ENCODE results near the gene DACH1. TPM values are rescaled to one million over a fixed set of nuclear protein-coding genes. Genes with fewer than 3 reads are reported as not detected.

Gene DACH1
- total RNA-seq, 1 donor from 2014 or later, result not detected

- Mint-ChIP-seq H3K9me3 (no peaks in the 10 kb centered on the region), H3K4me1 (no peaks in the 10 kb centered on the region), H3K27ac (no peak overlapping the region), H3K4me3 (no peak overlapping the region), H3K27me3 (no peaks in the 10 kb centered on the region), H3K36me3 (ENCODE audit: low read depth) (no peaks in the 10 kb centered on the region)
- intact Hi-C loops (cut with micrococcal nuclease), result no loop called here
- ChIA-PET CTCF (no interaction called here), POLR2A (no interaction called here)
- ATAC-seq (ENCODE audit: low read depth) (no peak), DNase-seq (no peak)
- no peak for TF ChIP-seq CTCF (IDR thresholded peaks at IDR 0.05)
Measured at GRCh38 chr13:71661921-71662320, 205.1 kb downstream of the DACH1 start.

GRCh38 chr13:71659404-71659803 is 207.6 kb downstream of the DACH1 start:
- Mint-ChIP-seq H3K27ac (no peak overlapping the region), H3K36me3 (ENCODE audit: low read depth) (no peaks in the 10 kb centered on the region), H3K27me3 (no peaks in the 10 kb centered on the region), H3K4me3 (no peak overlapping the region), H3K9me3 (no peaks in the 10 kb centered on the region), H3K4me1 (no peaks in the 10 kb centered on the region)
- DNase-seq (no peak), ATAC-seq (ENCODE audit: low read depth) (no peak)
- TF ChIP-seq CTCF (IDR thresholded peaks at IDR 0.05), result no peak
- POLR2A ChIA-PET, result no interaction called here
- CTCF ChIA-PET, result no interaction called here
- intact Hi-C loops (cut with micrococcal nuclease), result no loop called here

- no peaks in the 10 kb centered on the region for H3K9me3 Mint-ChIP-seq
- CTCF ChIA-PET, result no interaction called here
- H3K27ac Mint-ChIP-seq, result no peak overlapping the region
- intact Hi-C loops (cut with micrococcal nuclease), result no loop called here
- no peaks in the 10 kb centered on the region for H3K36me3 Mint-ChIP-seq (ENCODE audit: low read depth)
- no peak for TF ChIP-seq CTCF (IDR thresholded peaks at IDR 0.05)
- no peaks in the 10 kb centered on the region for H3K27me3 Mint-ChIP-seq
- POLR2A ChIA-PET, result no interaction called here
- no peak overlapping the region for H3K4me3 Mint-ChIP-seq
- no peaks in the 10 kb centered on the region for H3K4me1 Mint-ChIP-seq
- no peak for ATAC-seq (ENCODE audit: low read depth)
- no peak for DNase-seq
Measured at GRCh38 chr13:71645467-71645866, 221.5 kb downstream of the DACH1 start.

GRCh38 chr13:71644579-71644978 is 222.4 kb downstream of the DACH1 start:
- intact Hi-C loops (cut with micrococcal nuclease), result no loop called here
- no peak overlapping the region for H3K4me3 Mint-ChIP-seq
- H3K9me3 Mint-ChIP-seq, result no peaks in the 10 kb centered on the region
- H3K27ac Mint-ChIP-seq, result no peak overlapping the region
- POLR2A ChIA-PET, result no interaction called here
- H3K27me3 Mint-ChIP-seq, result no peaks in the 10 kb centered on the region
- no peaks in the 10 kb centered on the region for H3K36me3 Mint-ChIP-seq (ENCODE audit: low read depth)
- no peak for TF ChIP-seq CTCF (IDR thresholded peaks at IDR 0.05)
- no peaks in the 10 kb centered on the region for H3K4me1 Mint-ChIP-seq
- CTCF ChIA-PET, result no interaction called here
- ATAC-seq (ENCODE audit: low read depth), result no peak
- no peak for DNase-seq

- no peaks in the 10 kb centered on the region for H3K36me3 Mint-ChIP-seq (ENCODE audit: low read depth)
- H3K9me3 Mint-ChIP-seq, result no peaks in the 10 kb centered on the region
- H3K27ac Mint-ChIP-seq, result no peak overlapping the region
- intact Hi-C loops (cut with micrococcal nuclease), result no loop called here
- POLR2A ChIA-PET, result no interaction called here
- no peaks in the 10 kb centered on the region for H3K4me1 Mint-ChIP-seq
- CTCF ChIA-PET, result no interaction called here
- no peaks in the 10 kb centered on the region for H3K27me3 Mint-ChIP-seq
- ATAC-seq (ENCODE audit: low read depth) (no peak), DNase-seq (no peak)
- TF ChIP-seq CTCF (IDR thresholded peaks at IDR 0.05), result no peak
- H3K4me3 Mint-ChIP-seq, result no peak overlapping the region
Measured at GRCh38 chr13:71643448-71643860, 223.6 kb downstream of the DACH1 start.
